ENCODE results near the gene NECTIN2.

DNA sequence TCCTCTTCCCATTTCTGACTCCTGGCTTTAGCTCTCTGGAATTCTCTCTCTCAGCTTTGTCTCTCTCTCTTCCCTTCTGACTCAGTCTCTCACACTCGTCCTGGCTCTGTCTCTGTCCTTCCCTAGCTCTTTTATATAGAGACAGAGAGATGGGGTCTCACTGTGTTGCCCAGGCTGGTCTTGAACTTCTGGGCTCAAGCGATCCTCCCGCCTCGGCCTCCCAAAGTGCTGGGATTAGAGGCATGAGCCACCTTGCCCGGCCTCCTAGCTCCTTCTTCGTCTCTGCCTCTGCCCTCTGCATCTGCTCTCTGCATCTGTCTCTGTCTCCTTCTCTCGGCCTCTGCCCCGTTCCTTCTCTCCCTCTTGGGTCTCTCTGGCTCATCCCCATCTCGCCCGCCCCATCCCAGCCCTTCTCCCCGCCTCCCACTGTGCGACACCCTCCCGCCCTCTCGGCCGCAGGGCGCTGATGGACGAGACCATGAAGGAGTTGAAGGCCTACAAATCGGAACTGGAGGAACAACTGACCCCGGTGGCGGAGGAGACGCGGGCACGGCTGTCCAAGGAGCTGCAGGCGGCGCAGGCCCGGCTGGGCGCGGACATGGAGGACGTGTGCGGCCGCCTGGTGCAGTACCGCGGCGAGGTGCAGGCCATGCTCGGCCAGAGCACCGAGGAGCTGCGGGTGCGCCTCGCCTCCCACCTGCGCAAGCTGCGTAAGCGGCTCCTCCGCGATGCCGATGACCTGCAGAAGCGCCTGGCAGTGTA is 62.2 kb downstream of the NECTIN2 start:
- no peak for TF ChIP-seq EZH2 (IDR thresholded peaks at IDR 0.05)
- TF ChIP-seq, protein P1, sequence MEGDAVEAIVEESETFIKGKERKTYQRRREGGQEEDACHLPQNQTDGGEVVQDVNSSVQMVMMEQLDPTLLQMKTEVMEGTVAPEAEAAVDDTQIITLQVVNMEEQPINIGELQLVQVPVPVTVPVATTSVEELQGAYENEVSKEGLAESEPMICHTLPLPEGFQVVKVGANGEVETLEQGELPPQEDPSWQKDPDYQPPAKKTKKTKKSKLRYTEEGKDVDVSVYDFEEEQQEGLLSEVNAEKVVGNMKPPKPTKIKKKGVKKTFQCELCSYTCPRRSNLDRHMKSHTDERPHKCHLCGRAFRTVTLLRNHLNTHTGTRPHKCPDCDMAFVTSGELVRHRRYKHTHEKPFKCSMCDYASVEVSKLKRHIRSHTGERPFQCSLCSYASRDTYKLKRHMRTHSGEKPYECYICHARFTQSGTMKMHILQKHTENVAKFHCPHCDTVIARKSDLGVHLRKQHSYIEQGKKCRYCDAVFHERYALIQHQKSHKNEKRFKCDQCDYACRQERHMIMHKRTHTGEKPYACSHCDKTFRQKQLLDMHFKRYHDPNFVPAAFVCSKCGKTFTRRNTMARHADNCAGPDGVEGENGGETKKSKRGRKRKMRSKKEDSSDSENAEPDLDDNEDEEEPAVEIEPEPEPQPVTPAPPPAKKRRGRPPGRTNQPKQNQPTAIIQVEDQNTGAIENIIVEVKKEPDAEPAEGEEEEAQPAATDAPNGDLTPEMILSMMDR (IDR thresholded peaks at IDR 0.05 in 2 of 3, conservative IDR thresholded peaks at IDR 0.05 in 1 of 3; ENCODE audit: borderline replicate concordance in 1 of 3, insufficient read depth in 1 of 3, low read depth in 2 of 3, low read length in 2 of 3): no peak
- TF ChIP-seq POLR2A (IDR thresholded peaks at IDR 0.05; ENCODE audit: borderline replicate concordance, extremely low read depth, insufficient read depth, insufficient read length): no peak
- TF ChIP-seq FOSL1 (IDR thresholded peaks at IDR 0.05; ENCODE audit: low read depth): no peak
- TF ChIP-seq, protein P2, sequence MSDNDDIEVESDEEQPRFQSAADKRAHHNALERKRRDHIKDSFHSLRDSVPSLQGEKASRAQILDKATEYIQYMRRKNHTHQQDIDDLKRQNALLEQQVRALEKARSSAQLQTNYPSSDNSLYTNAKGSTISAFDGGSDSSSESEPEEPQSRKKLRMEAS (IDR thresholded peaks at IDR 0.05): no peak
- TF ChIP-seq, protein P3, sequence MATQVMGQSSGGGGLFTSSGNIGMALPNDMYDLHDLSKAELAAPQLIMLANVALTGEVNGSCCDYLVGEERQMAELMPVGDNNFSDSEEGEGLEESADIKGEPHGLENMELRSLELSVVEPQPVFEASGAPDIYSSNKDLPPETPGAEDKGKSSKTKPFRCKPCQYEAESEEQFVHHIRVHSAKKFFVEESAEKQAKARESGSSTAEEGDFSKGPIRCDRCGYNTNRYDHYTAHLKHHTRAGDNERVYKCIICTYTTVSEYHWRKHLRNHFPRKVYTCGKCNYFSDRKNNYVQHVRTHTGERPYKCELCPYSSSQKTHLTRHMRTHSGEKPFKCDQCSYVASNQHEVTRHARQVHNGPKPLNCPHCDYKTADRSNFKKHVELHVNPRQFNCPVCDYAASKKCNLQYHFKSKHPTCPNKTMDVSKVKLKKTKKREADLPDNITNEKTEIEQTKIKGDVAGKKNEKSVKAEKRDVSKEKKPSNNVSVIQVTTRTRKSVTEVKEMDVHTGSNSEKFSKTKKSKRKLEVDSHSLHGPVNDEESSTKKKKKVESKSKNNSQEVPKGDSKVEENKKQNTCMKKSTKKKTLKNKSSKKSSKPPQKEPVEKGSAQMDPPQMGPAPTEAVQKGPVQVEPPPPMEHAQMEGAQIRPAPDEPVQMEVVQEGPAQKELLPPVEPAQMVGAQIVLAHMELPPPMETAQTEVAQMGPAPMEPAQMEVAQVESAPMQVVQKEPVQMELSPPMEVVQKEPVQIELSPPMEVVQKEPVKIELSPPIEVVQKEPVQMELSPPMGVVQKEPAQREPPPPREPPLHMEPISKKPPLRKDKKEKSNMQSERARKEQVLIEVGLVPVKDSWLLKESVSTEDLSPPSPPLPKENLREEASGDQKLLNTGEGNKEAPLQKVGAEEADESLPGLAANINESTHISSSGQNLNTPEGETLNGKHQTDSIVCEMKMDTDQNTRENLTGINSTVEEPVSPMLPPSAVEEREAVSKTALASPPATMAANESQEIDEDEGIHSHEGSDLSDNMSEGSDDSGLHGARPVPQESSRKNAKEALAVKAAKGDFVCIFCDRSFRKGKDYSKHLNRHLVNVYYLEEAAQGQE (IDR thresholded peaks at IDR 0.05; ENCODE audit: low read depth): no peak
- TF ChIP-seq CEBPB (IDR thresholded peaks at IDR 0.05; ENCODE audit: low read depth): no peak
- TF ChIP-seq, protein P4, sequence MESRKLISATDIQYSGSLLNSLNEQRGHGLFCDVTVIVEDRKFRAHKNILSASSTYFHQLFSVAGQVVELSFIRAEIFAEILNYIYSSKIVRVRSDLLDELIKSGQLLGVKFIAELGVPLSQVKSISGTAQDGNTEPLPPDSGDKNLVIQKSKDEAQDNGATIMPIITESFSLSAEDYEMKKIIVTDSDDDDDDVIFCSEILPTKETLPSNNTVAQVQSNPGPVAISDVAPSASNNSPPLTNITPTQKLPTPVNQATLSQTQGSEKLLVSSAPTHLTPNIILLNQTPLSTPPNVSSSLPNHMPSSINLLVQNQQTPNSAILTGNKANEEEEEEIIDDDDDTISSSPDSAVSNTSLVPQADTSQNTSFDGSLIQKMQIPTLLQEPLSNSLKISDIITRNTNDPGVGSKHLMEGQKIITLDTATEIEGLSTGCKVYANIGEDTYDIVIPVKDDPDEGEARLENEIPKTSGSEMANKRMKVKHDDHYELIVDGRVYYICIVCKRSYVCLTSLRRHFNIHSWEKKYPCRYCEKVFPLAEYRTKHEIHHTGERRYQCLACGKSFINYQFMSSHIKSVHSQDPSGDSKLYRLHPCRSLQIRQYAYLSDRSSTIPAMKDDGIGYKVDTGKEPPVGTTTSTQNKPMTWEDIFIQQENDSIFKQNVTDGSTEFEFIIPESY (IDR thresholded peaks at IDR 0.05; ENCODE audit: extremely low read depth, insufficient replicate concordance, low read length): no peak
- TF ChIP-seq POLR2AphosphoS5 (IDR thresholded peaks at IDR 0.05; ENCODE audit: low read depth, low read length): no peak
- TF ChIP-seq, protein P5, sequence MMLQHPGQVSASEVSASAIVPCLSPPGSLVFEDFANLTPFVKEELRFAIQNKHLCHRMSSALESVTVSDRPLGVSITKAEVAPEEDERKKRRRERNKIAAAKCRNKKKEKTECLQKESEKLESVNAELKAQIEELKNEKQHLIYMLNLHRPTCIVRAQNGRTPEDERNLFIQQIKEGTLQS (IDR thresholded peaks at IDR 0.05): no peak
- TF ChIP-seq ELF1 (IDR thresholded peaks at IDR 0.05; ENCODE audit: borderline replicate concordance, low read depth): no peak
- TF ChIP-seq ZFX (IDR thresholded peaks at IDR 0.05): no peak
- no peak for TF ChIP-seq RAD21 (IDR thresholded peaks at IDR 0.05; ENCODE audit: low read depth)
